WTC11 (cell line): ENCODE results near the gene INHBB. TPM values are rescaled to one million over a fixed set of nuclear protein-coding genes. Genes with fewer than 3 reads are reported as not detected.

Source experiments
- ATAC-seq: fragments of 200-7000 bp; cut with Tn5 transposase; 2 replicates; pipeline ENCODE4 v1.10.0; 2021; ENCODE audit warnings: mild to moderate bottlenecking, moderate library complexity
- CTCF ChIA-PET: fragments of 300-600 bp; sonication (Branson Sonifier 250); formaldehyde crosslinking; loops from one replicate; lab custom pipeline; 2021; ENCODE audit warnings: antibody characterized with exemption; lab: Charles Lee
- POLR2A ChIA-PET: fragments of 350-600 bp; sonication (Branson Sonifier 250); formaldehyde crosslinking; loops from one replicate; lab custom pipeline; 2021; ENCODE audit warnings: antibody characterized with exemption; lab: Charles Lee
- DNase-seq: peaks from one replicate; pipeline ENCODE4 v3.0.0; 2021; ENCODE audit warnings: low spot score
- H3K27ac Mint-ChIP-seq: 2 replicates; pipeline ENCODE4 v1.8.0; 2021; ENCODE audit warnings: mixed read lengths
- H3K27me3 Mint-ChIP-seq: 2 replicates; pipeline ENCODE4 v1.8.0; 2021; ENCODE audit warnings: low read depth, mild to moderate bottlenecking, moderate library complexity, mixed read lengths
- H3K36me3 Mint-ChIP-seq: 2 replicates; pipeline ENCODE4 v1.8.0; 2021; ENCODE audit warnings: mixed read lengths
- H3K4me1 Mint-ChIP-seq: 2 replicates; pipeline ENCODE4 v1.8.0; 2022; ENCODE audit warnings: mixed read lengths
- H3K4me3 Mint-ChIP-seq: 2 replicates; pipeline ENCODE4 v1.8.0; 2021; ENCODE audit warnings: mild to moderate bottlenecking, moderate library complexity, mixed read lengths
- H3K9me3 Mint-ChIP-seq: 2 replicates; pipeline ENCODE4 v1.8.0; 2021; ENCODE audit warnings: mixed read lengths
- ATF2 ChIP-seq: sonication (generic); formaldehyde crosslinking; IDR thresholded peaks from 2 replicates; pipeline ENCODE4 v1.8.1; 2022; ENCODE audit warnings: low read depth, missing genetic modification reagents, borderline replicate concordance
- FOXP1 ChIP-seq: sonication (generic); formaldehyde crosslinking; IDR thresholded peaks from 2 replicates; pipeline ENCODE4 v1.8.0; 2022; ENCODE audit warnings: missing genetic modification reagents, mild to moderate bottlenecking, moderate library complexity, borderline replicate concordance
- FOXP4 ChIP-seq: sonication (generic); formaldehyde crosslinking; IDR thresholded peaks from 2 replicates; pipeline ENCODE4 v1.8.0; 2022; ENCODE audit warnings: mild to moderate bottlenecking, missing genetic modification reagents
- KAT7 ChIP-seq: sonication (generic); formaldehyde crosslinking; IDR thresholded peaks from 2 replicates; pipeline ENCODE4 v1.8.1; 2023; ENCODE audit warnings: missing genetic modification reagents, mild to moderate bottlenecking, borderline replicate concordance
- MYBL2 ChIP-seq: sonication (generic); formaldehyde crosslinking; IDR thresholded peaks from 2 replicates; pipeline ENCODE4 v1.8.1; 2023; ENCODE audit warnings: mild to moderate bottlenecking, moderate library complexity, missing genetic modification reagents
- NFATC4 ChIP-seq: fragments of 250-450 bp; sonication (Bioruptor Pico); IDR thresholded peaks from 2 replicates; pipeline ENCODE4 v1.9.0; 2021; ENCODE audit warnings: mild to moderate bottlenecking
- NR3C1 ChIP-seq: sonication (generic); formaldehyde crosslinking; conservative IDR thresholded peaks from 2 replicates; pipeline ENCODE4 v1.8.1; 2023; ENCODE audit warnings: low read depth, mild to moderate bottlenecking, missing genetic modification reagents
- OVOL2 ChIP-seq: fragments of 250-450 bp; sonication (Bioruptor Pico); IDR thresholded peaks from 2 replicates; pipeline ENCODE4 v1.9.0; 2021; ENCODE audit warnings: mild to moderate bottlenecking, borderline replicate concordance
- PRRX2 ChIP-seq: fragments of 250-450 bp; sonication (Bioruptor Pico); IDR thresholded peaks from 2 replicates; pipeline ENCODE4 v1.8.0; 2021; ENCODE audit warnings: mild to moderate bottlenecking
- RELA ChIP-seq: sonication (generic); formaldehyde crosslinking; IDR thresholded peaks from 2 replicates; pipeline ENCODE4 v1.8.1; 2022; ENCODE audit warnings: missing genetic modification reagents, mild to moderate bottlenecking, borderline replicate concordance
- ZMAT4 ChIP-seq: fragments of 250-450 bp; sonication (Bioruptor Pico); IDR thresholded peaks from 2 replicates; pipeline ENCODE4 v1.9.0; 2021; ENCODE audit warnings: mild to moderate bottlenecking
- ZNF232 ChIP-seq: sonication (generic); formaldehyde crosslinking; IDR thresholded peaks from 2 replicates; pipeline ENCODE4 v1.8.0; 2022; ENCODE audit warnings: mild to moderate bottlenecking, missing genetic modification reagents
- ZNF281 ChIP-seq: sonication (generic); formaldehyde crosslinking; IDR thresholded peaks from 2 replicates; pipeline ENCODE4 v1.8.0; 2023; ENCODE audit warnings: mild to moderate bottlenecking, missing genetic modification reagents
- ZNF396 ChIP-seq: fragments of 250-450 bp; sonication (Bioruptor Pico); IDR thresholded peaks from 2 replicates; pipeline ENCODE4 v1.8.0; 2021; ENCODE audit warnings: mild to moderate bottlenecking, moderate library complexity, borderline replicate concordance
- total RNA-seq: library from RNA; stranded (reverse); gene quantifications from 3 replicates; pipeline ENCODE4 v1.2.3, GENCODE V29; 2021
- TF ChIP-seq, protein P1 (sequence below): sonication (generic); formaldehyde crosslinking; conservative IDR thresholded peaks from 2 replicates; pipeline ENCODE4 v1.8.1; 2022; ENCODE audit warnings: mild to moderate bottlenecking, missing genetic modification reagents
- TF ChIP-seq, protein P2 (sequence below): fragments of 250-450 bp; sonication (Bioruptor Pico); conservative IDR thresholded peaks from 2 replicates; pipeline ENCODE4 v1.9.0; 2021; ENCODE audit warnings: mild to moderate bottlenecking
- TF ChIP-seq, protein P3 (sequence below): sonication (generic); formaldehyde crosslinking; IDR thresholded peaks from 2 replicates; pipeline ENCODE4 v1.8.0; 2022; ENCODE audit warnings: mild to moderate bottlenecking, missing genetic modification reagents
- TF ChIP-seq, protein P4 (sequence below): sonication (generic); formaldehyde crosslinking; IDR thresholded peaks from 2 replicates; pipeline ENCODE4 v1.8.1; 2023; ENCODE audit warnings: mild to moderate bottlenecking, missing genetic modification reagents

Gene INHBB
- total RNA-seq, 1 experiment from 2014 or later, result 0.26 TPM

DNA sequence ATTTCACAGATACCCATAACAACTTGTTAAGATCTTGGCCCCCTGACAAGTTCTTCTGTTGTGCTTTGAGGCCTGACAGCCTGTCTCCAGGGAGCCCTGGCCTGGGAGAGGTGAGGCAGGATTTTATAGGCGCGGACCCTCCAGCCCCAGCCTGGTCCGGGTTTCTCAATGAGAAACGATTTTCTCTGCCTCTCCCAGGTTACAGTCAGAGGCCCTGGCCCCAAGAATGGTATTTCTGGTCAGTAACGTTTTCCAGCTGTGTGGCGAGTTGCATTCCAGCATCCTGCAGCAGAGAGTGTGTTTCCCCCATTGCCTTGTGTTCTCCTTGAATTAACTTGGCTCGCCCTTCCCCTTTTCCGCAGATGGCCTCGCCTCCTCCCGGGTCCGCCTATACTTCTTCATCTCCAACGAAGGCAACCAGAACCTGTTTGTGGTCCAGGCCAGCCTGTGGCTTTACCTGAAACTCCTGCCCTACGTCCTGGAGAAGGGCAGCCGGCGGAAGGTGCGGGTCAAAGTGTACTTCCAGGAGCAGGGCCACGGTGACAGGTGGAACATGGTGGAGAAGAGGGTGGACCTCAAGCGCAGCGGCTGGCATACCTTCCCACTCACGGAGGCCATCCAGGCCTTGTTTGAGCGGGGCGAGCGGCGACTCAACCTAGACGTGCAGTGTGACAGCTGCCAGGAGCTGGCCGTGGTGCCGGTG, 3.0 kb downstream of the INHBB start (continued):
- TF ChIP-seq FOXP4, result 0 out of 2 replicates have a peak, but pooled peaks have one; percentile 18

DNA sequence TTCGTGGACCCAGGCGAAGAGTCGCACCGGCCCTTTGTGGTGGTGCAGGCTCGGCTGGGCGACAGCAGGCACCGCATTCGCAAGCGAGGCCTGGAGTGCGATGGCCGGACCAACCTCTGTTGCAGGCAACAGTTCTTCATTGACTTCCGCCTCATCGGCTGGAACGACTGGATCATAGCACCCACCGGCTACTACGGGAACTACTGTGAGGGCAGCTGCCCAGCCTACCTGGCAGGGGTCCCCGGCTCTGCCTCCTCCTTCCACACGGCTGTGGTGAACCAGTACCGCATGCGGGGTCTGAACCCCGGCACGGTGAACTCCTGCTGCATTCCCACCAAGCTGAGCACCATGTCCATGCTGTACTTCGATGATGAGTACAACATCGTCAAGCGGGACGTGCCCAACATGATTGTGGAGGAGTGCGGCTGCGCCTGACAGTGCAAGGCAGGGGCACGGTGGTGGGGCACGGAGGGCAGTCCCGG, 3.5 kb downstream of the INHBB start:
- Mint-ChIP-seq H3K36me3 (no peaks in the 10 kb centered on the region), H3K27ac (no peak overlapping the region), H3K27me3 (peaks cover 75% of the 10 kb centered on the region), H3K4me3 (no peak overlapping the region), H3K4me1 (peaks cover 30% of the 10 kb centered on the region), H3K9me3 (no peaks in the 10 kb centered on the region)
- TF ChIP-seq FOXP1, result no peak
- no peak for TF ChIP-seq PRRX2
- no peak for TF ChIP-seq ZNF396 (CRISPR knock-in tag)
- TF ChIP-seq, protein P1, sequence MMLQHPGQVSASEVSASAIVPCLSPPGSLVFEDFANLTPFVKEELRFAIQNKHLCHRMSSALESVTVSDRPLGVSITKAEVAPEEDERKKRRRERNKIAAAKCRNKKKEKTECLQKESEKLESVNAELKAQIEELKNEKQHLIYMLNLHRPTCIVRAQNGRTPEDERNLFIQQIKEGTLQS (CRISPR knock-in tag), result 0 out of 2 replicates have a peak, but pooled peaks have one; percentile 63
- ATAC-seq (no peak), DNase-seq (no peak)
- CTCF ChIA-PET, result interaction anchor here (0.5 to 2.4 kb wide), 3 partner anchors 96 to 204 kb away, joined by 3 to 11 read pairs (median 3); no protein-coding TSS in a partner anchor
- POLR2A ChIA-PET, result interaction anchor here (0.6 kb wide), 1 partner anchor 391 kb away, joined by 3 read pairs; no protein-coding TSS in a partner anchor

GRCh38 chr2:120350080-120350479, 4.1 kb downstream of the INHBB start:
- CTCF ChIA-PET, result interaction anchor here (0.9 to 1.3 kb wide), 2 partner anchors 22 to 171 kb away, joined by 3 read pairs; no protein-coding TSS in a partner anchor
- ATAC-seq (no peak), DNase-seq (no peak)
- no peaks in the 10 kb centered on the region for H3K9me3 Mint-ChIP-seq
- no peak overlapping the region for H3K27ac Mint-ChIP-seq
- H3K27me3 Mint-ChIP-seq, result peaks cover 70% of the 10 kb centered on the region
- no peak overlapping the region for H3K4me3 Mint-ChIP-seq
- peaks cover 30% of the 10 kb centered on the region for H3K4me1 Mint-ChIP-seq
- TF ChIP-seq KAT7 (CRISPR knock-in tag) (no peak), NFATC4 (CRISPR knock-in tag) (no peak), RELA (CRISPR knock-in tag) (no peak), ATF2 (CRISPR knock-in tag) (no peak), OVOL2 (CRISPR knock-in tag) (no peak), MYBL2 (CRISPR knock-in tag) (no peak), ZNF232 (CRISPR knock-in tag) (no peak), NR3C1 (CRISPR knock-in tag) (no peak), ZMAT4 (CRISPR knock-in tag) (no peak), ZNF281 (CRISPR knock-in tag) (no peak)
- TF ChIP-seq, protein P2, sequence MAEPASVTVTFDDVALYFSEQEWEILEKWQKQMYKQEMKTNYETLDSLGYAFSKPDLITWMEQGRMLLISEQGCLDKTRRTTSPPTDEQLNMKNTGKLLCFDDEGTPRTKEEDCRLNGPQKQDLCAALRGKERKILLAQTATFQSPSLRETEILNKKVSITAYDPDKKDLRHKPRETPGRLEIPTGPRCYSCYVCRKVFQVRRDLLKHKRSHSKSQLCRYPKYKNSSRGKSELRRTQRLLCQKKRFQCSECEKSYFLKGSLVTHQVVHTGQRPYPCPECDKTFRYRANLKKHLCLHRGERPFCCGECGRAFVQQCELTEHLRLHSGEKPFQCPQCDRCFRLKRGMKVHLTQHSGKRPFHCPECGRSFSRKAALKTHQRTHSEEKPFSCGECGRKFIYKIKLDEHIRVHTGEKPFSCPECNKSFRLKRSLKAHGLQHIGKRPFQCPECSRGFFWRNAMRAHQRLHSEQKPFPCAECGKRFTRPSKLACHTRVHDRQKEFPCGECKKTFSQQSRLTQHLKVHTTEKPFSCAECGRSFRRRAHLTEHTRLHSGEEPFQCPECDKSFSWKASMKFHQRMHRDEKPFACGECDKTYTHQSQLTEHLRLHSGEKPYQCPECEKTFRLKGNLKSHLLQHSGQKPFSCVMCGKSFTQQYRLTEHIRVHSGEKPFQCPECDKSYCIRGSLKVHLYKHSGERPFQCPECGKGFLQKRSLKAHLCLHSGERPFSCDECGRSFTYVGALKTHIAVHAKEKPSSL, result no peak
- TF ChIP-seq, protein P3, sequence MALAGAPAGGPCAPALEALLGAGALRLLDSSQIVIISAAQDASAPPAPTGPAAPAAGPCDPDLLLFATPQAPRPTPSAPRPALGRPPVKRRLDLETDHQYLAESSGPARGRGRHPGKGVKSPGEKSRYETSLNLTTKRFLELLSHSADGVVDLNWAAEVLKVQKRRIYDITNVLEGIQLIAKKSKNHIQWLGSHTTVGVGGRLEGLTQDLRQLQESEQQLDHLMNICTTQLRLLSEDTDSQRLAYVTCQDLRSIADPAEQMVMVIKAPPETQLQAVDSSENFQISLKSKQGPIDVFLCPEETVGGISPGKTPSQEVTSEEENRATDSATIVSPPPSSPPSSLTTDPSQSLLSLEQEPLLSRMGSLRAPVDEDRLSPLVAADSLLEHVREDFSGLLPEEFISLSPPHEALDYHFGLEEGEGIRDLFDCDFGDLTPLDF (CRISPR knock-in tag), result no peak
- TF ChIP-seq, protein P4, sequence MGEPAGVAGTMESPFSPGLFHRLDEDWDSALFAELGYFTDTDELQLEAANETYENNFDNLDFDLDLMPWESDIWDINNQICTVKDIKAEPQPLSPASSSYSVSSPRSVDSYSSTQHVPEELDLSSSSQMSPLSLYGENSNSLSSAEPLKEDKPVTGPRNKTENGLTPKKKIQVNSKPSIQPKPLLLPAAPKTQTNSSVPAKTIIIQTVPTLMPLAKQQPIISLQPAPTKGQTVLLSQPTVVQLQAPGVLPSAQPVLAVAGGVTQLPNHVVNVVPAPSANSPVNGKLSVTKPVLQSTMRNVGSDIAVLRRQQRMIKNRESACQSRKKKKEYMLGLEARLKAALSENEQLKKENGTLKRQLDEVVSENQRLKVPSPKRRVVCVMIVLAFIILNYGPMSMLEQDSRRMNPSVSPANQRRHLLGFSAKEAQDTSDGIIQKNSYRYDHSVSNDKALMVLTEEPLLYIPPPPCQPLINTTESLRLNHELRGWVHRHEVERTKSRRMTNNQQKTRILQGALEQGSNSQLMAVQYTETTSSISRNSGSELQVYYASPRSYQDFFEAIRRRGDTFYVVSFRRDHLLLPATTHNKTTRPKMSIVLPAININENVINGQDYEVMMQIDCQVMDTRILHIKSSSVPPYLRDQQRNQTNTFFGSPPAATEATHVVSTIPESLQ (CRISPR knock-in tag), result no peak
- TF ChIP-seq, all 79 proteins: peak for 0
- H3K36me3 Mint-ChIP-seq, result no peaks in the 10 kb centered on the region
- POLR2A ChIA-PET, result interaction anchor here (0.6 kb wide), 1 partner anchor 390 kb away, joined by 3 read pairs; no protein-coding TSS in a partner anchor
